COR-L47 (cell line): ENCODE measurements around the gene AP1B1.
"Not testable (repeated sequence)": the region's sequence is repeated elsewhere in the genome, so short reads cannot be mapped to it uniquely, and the experiment has no call there.

ENCODE experiments used
- DNase-seq: peaks from one replicate; lab custom pipeline; 2025; lab: John Stamatoyannopoulos, UW

Gene AP1B1

DNA sequence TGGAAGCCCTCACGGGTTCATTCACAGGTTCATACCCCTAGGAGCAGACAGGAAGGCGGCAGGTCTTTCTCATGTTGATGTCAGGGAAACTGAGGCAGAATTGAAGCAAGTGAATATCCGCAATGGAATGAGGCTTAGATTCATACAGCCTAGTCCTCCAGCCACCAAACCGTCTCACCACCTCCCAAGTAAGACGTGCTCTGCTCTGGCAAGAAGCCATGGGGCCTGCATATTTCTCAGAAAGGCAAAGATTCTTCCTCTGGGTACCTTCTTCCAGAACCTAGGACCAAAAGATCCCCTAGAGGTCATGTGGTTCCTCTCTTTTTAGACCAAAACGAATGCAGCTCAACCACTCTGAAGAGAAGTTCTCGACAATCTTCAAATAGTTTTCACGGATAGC lies 1.7 kb downstream of the AP1B1 start:
- no peak for DNase-seq

GRCh38 chr22:29385748-29386147 lies 2.6 kb downstream of the AP1B1 start:
- DNase-seq = no peak

DNA sequence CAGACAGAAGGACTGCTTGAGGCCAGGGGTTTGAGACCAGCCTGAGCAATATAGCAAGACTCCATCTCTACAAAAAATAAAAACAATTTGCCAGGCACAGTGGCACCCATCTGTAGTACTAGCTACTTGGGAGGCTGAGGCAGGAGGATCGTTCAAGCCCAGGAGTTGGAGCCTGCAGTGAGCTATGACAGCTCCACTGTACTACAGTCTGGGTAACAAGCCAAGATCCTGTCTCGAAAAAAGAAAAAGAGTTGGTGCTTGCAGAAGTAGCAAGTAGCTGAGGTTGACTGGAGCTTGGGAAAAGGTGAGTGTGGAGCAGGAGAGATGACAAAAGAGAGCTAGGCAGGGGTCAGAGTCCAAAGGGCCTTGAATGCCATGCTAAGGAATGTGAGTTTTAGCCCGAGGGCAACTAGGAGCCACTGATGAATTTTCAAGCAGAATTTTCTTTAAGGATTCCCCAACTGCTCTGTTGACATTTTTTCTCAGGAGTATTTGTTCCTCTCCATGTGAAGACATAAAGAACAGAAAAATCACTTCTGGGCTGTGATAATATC lies 3.1 kb downstream of the AP1B1 start:
- DNase-seq = no peak

GRCh38 chr22:29383740-29384139 lies 4.6 kb downstream of the AP1B1 start:
- no peak for DNase-seq

GRCh38 chr22:29382580-29383302 lies 5.6 kb downstream of the AP1B1 start:
- no peak for DNase-seq

GRCh38 chr22:29380856-29381255 lies 7.5 kb downstream of the AP1B1 start:
- DNase-seq = no peak

GRCh38 chr22:29380032-29380781 lies 8.2 kb downstream of the AP1B1 start:
- DNase-seq = no peak

DNA sequence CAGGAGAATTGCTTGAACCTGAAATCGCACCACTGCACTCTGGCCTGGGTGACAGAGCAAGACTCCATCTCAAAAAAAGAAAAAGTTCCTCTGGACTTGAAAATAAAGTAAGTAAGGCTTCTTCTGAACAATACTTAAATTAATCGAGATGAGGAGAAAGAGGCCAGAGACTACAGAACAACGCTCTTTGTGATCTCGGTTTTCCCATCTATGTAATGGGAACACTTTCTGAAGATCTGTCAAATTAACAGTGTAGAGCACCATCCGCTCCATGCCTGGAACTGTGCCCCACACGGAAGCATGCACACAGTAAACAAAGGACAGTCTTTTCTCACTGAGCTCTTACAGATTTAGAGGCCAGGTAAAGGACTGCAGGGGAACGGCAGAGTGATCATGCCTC lies 9.1 kb downstream of the AP1B1 start:
- no peak for DNase-seq

DNA sequence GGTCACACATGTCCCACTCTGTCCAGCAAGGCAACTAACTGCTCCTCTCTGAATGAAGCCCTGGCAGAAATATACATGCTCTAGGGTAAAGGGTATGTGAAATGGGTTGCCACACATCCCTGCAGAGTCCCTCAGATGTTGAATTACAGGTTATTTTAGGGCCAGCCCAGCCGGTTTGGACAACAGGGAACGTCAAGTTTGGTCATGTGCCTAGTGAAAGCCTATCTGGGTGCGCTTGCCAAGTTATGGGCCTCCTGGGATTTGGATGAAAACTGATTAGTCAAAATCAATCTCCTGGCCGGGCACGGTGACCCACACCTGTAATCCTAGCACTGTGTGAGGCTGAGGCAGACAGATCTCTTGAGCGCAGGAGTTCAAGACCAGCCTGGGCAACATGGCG lies 10.4 kb downstream of the AP1B1 start:
- DNase-seq = no peak

- DNase-seq = not testable (repeated sequence)
Observed at GRCh38 chr22:29376705-29377104, 11.7 kb downstream of the AP1B1 start.

DNA sequence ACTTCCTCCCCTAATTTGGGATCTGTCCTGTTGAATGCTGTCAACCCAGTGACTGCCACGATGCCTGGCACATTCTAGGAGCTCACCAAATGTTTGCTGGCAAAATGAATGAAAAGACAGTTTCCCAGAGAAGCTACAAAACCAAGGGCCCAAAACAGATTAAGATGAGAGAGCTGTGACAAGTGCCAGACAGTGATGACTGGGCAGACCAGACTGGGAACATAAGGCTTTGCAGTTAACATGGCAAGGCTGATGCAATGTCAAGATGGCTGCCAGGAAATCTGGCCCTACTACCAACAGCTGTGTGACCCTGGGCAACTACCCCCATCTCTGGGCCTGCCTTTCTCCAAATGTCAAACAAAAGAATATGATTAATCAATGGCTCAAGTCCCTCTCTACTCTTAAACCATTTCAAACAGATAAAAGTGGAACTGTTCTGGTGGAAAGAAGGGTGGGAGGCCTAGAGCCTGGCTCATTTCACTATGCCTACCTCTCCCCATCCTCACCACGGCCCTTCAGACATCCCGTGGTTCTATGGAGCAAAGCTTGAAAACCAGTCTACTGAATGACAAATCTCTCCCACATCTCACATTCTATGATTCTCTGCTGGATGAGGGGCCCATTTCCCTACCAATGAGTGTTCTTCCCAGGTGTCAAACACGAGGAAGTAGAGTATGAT lies 12.8 kb downstream of the AP1B1 start:
- DNase-seq = no peak

DNA sequence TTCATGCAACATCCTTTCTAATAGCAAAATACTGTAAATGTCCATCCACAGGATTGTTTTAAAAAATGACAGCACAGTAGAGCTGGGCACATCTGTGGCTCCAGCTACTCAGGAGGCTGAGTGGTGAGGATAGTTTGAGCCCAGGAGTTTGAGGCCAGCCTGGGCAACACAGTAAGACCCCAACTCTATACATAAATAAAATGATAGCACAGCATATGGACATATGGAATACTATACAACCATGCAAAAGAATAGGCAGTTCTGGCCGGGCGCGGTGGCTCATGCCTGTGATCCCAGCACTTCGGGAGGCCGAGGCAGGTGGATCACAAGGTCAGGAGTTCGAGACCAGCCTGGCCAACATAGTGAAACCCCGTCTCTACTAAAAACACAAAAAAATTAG lies 13.6 kb downstream of the AP1B1 start:
- not testable (repeated sequence) for DNase-seq

GRCh38 chr22:29374401-29374800 lies 14.0 kb downstream of the AP1B1 start:
- no peak for DNase-seq

- DNase-seq = no peak
Observed at GRCh38 chr22:29370537-29370936, 17.8 kb downstream of the AP1B1 start.

GRCh38 chr22:29369460-29369859 lies 18.9 kb downstream of the AP1B1 start:
- DNase-seq = no peak

- no peak for DNase-seq
Observed at GRCh38 chr22:29359469-29359868, 28.9 kb downstream of the AP1B1 start.

DNA sequence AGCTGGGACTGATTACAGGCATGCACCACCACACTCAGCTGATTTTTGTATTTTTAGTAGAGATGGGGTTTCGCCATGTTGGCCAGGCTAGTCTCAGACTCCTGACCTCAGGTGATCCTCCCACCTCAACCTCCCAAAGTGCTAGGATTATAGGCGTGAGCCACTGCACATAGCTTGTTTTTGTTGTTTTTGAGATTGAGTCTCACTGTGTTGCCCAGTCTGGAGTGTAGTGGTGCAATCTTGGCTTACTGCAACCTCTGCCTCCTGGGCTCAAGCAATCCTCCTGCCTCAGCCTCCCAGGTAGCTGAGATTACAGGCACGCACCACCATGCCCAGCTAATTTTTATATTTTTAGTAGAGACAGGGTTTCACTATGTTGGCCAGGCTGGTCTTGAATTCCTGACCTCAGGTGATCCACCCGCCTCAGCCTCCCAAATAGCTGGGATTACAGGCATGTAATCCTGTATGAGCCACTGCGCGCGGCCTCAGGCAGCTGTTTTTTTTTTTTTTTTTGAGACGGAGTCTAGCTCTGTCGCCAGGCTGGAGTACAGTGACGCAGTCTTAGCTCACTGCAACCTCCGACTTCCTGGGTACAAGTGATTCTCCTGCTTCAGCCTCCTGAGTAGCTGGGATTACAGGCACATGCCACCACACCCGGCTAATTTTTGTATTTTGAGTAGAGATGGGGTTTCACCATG lies 31.0 kb downstream of the AP1B1 start:
- not testable (repeated sequence) for DNase-seq

GRCh38 chr22:29353860-29354259 lies 34.5 kb downstream of the AP1B1 start:
- DNase-seq = no peak

DNA sequence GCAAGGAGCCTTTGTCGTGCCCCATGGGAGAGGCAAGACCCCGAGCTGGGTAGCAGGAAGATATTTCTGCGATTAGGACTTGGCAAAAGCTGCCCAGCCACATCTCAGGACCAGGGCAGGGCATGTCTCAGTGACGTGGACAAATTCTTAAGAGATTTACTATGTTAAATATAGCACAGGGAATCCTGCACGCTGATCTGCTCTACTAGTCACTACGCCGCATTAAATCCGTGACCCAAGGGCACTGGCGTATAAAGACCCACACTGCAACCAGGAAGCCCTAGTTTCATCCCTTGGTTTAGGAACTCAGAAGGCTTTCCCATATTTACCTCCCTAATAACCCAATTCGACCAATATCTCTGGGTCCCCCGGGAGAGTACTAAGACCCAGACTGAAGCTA lies 35.1 kb downstream of the AP1B1 start:
- DNase-seq = no peak

DNA sequence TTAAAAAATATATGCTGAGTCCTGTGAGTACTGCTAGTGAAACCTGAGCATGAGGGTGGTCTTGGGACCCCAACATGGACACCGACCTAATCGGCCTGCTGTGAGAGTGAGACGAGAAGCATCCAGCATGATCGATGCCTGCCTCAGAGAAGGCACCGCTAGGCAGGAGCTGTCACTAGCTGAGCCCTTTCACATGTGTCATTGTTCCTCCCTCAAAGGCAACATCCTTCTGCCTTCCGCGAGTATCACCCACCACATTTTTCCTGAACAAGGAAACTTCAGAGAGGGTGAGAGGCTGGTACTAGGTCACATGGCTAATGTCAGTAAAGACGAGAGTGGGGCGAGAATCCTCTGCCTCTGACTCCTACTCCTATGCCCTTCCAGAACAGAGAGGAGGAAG lies 35.6 kb downstream of the AP1B1 start:
- no peak for DNase-seq

DNA sequence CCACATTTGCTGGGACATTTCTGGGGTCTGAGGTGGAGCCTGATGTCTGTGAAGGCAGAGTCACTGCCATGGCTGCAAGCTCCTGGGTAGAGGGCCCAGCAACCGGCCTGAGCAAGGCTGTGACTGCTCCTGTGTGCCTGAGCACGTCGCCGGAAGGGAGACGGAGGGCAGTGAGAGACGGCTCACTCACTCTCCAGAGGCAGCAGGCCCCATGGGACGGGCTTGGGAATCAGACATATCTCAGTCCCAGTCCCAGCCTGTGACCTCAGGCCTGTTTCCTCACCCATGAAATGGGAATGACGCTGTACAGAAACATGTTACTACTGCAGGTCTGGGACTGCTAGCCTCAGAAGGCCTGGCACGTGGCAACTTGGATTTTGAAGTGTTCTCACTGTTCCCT lies 36.5 kb downstream of the AP1B1 start:
- no peak for DNase-seq

DNA sequence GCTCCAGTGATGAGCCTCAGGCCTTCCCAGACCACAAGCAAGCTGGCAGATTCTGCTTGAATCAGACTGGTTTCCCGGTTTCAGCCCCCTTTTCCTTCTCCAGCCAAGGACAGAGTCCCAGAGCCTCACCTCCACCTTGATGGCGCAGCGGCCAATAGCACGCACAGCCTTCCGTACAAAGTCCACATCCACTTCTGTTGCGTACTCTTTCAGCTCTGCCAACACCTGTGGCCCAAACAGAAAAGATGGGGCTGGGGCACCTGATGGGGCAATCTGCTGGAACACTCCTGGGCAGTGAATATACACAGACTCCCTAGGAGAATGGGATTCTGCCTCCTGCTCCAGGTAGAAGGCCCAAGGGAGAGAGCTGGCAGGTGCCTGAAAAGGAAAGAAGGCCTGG lies 37.3 kb downstream of the AP1B1 start:
- DNase-seq = no peak
